ENCODE results near the gene SMAD6.

- TF ChIP-seq EZH2phosphoT487 (IDR thresholded peaks at IDR 0.05; ENCODE audit: borderline replicate concordance, low read length) (no peak), EZH2 (IDR thresholded peaks at IDR 0.05; ENCODE audit: low read length, unreplicated experiment) (no peak)
- TF ChIP-seq, protein P1, sequence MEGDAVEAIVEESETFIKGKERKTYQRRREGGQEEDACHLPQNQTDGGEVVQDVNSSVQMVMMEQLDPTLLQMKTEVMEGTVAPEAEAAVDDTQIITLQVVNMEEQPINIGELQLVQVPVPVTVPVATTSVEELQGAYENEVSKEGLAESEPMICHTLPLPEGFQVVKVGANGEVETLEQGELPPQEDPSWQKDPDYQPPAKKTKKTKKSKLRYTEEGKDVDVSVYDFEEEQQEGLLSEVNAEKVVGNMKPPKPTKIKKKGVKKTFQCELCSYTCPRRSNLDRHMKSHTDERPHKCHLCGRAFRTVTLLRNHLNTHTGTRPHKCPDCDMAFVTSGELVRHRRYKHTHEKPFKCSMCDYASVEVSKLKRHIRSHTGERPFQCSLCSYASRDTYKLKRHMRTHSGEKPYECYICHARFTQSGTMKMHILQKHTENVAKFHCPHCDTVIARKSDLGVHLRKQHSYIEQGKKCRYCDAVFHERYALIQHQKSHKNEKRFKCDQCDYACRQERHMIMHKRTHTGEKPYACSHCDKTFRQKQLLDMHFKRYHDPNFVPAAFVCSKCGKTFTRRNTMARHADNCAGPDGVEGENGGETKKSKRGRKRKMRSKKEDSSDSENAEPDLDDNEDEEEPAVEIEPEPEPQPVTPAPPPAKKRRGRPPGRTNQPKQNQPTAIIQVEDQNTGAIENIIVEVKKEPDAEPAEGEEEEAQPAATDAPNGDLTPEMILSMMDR (conservative IDR thresholded peaks at IDR 0.05; ENCODE audit: low read depth, low read length), result no peak
Measured at GRCh38 chr15:66750609-66751008, 48.6 kb downstream of the SMAD6 start.
